GM20000 (cell line): ENCODE data around the gene PPAT.

Experiments used
- DNase-seq: peaks from one replicate; pipeline ENCODE4 v3.0.0; 2012; ENCODE audit warnings: low spot score
- TF ChIP-seq, protein P1 (sequence below): IDR thresholded peaks from 2 replicates; pipeline ENCODE4 v1.5.1; 2012; ENCODE audit warnings: mild to moderate bottlenecking, control low read depth; ENCODE audit errors: extremely low read depth, missing control alignments

Gene PPAT

GRCh38 chr4:56356650-56357049 is 78.8 kb downstream of the PPAT start:
- TF ChIP-seq, protein P1, sequence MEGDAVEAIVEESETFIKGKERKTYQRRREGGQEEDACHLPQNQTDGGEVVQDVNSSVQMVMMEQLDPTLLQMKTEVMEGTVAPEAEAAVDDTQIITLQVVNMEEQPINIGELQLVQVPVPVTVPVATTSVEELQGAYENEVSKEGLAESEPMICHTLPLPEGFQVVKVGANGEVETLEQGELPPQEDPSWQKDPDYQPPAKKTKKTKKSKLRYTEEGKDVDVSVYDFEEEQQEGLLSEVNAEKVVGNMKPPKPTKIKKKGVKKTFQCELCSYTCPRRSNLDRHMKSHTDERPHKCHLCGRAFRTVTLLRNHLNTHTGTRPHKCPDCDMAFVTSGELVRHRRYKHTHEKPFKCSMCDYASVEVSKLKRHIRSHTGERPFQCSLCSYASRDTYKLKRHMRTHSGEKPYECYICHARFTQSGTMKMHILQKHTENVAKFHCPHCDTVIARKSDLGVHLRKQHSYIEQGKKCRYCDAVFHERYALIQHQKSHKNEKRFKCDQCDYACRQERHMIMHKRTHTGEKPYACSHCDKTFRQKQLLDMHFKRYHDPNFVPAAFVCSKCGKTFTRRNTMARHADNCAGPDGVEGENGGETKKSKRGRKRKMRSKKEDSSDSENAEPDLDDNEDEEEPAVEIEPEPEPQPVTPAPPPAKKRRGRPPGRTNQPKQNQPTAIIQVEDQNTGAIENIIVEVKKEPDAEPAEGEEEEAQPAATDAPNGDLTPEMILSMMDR: no peak
- DNase-seq: no peak

DNA sequence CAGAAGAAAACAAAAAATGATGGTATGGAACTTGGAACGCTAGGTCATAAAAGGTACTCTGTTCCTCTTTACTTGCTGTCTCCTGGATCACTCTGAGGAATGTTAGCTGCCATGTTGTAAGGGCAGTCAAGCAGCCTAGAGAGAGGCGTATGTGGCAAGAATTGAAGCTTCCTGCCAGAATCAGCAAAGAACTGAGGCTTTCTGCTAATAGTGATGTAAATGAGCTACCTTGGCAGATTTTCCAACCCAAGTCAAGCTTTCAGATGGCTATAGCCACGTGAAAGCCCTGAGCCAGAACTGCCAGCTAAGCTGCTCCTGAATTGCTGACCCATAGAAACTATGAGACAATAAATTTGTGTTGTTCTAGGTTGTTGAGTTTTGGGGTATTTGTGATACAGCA is 86.8 kb downstream of the PPAT start:
- TF ChIP-seq, protein P1: no peak
- DNase-seq: no peak

DNA sequence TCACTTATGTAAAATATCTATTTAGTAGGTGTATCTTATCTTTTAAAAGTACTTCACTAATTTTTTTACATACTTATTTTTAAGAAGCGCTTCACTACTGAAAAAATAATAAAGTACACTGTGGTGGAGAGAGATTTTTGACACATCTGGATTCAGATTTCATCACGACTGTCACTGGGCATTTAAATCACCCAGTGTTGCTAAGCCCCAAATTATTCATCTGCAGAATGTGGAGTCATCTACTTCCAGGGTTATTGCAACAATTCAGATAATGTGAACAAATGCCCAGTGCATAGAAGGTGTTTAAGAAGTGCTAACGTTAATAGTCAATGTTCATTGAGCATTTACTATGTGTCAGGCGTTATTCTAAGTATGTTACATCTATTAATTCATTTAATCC is 90.0 kb downstream of the PPAT start:
- no peak for DNase-seq

More for the DNA sequence above, 90.0 kb downstream of the PPAT start:
- TF ChIP-seq, protein P1: no peak
